ENCODE results near the gene OBP2A. TPM values are rescaled to one million over a fixed set of nuclear protein-coding genes. Genes with fewer than 3 reads are reported as not detected.

Gene OBP2A
- total and polyA plus RNA-seq, 2 donors (not counting 3 experiments of a cell fraction or from before 2014, with no cell fraction given), result not detected

DNA sequence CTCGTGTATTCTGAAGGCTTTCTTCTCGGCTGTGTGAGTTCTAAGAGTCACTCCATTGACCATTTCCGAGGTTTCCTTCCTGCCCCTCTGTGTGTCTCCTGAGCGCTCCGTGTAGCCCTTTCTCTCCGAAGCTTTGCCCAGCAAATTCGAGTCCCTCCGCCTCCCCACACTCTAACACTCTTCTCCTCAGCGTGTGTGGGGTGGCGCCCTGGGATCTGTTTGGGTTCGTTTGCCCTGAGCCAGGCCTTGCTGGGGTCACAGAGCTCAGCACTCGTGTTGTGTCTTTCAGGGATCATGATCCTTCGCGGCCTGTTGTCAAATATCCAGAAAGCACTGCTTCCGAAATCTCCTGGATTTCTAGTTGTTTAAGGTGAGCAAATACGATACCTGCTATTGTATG lies 10.0 kb downstream of the OBP2A start:
- no peaks in the 10 kb centered on the region for H3K27me3 ChIP-seq (ENCODE audit: control insufficient read depth in 2 of 2, insufficient read depth in 2 of 2, low read length in 2 of 2)
- BruUV-seq (replicated peaks), result no TSS peak
- no peak overlapping the region for H3K9ac ChIP-seq (replicated peaks; ENCODE audit: extremely low read depth, insufficient read depth, low read length)
- H3K4me2 ChIP-seq (ENCODE audit: insufficient read depth, low read length), result no peak overlapping the region
- FAIRE-seq (no peak), DNase-seq (ENCODE audit: low read depth, low spot score) (no peak)
- POLR2A ChIA-PET, result no interaction called here
- no peaks in the 10 kb centered on the region for H3K9me3 ChIP-seq (replicated peaks; ENCODE audit: control insufficient read depth, insufficient read depth, low read length)
- intact Hi-C loops (cut with micrococcal nuclease), result no loop called here
- CTCF ChIA-PET, result interaction anchor here (2.4 kb wide), 1 partner anchor 10 kb away, joined by 8 read pairs; no protein-coding TSS in a partner anchor
- no peak overlapping the region for H2AFZ ChIP-seq (ENCODE audit: low read depth, low read length)
- no peaks in the 10 kb centered on the region for H3K4me1 ChIP-seq (ENCODE audit: control insufficient read depth, extremely low read depth, insufficient read depth, low read length)
- H3K36me3 ChIP-seq (ENCODE audit: control insufficient read depth in 2 of 2, extremely low read depth in 1 of 2, insufficient read depth in 2 of 2, low read length in 2 of 2), result no peaks in the 10 kb centered on the region
- TF ChIP-seq, protein P1, sequence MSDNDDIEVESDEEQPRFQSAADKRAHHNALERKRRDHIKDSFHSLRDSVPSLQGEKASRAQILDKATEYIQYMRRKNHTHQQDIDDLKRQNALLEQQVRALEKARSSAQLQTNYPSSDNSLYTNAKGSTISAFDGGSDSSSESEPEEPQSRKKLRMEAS (IDR thresholded peaks at IDR 0.05; ENCODE audit: insufficient read depth, insufficient read length), result no peak
- TF ChIP-seq GATA2 (IDR thresholded peaks at IDR 0.05; ENCODE audit: insufficient read depth, insufficient read length, low read depth, low read length), result no peak
- no peak for TF ChIP-seq MYC (IDR thresholded peaks at IDR 0.05; ENCODE audit: low read depth, low read length)
- TF ChIP-seq, protein P2, sequence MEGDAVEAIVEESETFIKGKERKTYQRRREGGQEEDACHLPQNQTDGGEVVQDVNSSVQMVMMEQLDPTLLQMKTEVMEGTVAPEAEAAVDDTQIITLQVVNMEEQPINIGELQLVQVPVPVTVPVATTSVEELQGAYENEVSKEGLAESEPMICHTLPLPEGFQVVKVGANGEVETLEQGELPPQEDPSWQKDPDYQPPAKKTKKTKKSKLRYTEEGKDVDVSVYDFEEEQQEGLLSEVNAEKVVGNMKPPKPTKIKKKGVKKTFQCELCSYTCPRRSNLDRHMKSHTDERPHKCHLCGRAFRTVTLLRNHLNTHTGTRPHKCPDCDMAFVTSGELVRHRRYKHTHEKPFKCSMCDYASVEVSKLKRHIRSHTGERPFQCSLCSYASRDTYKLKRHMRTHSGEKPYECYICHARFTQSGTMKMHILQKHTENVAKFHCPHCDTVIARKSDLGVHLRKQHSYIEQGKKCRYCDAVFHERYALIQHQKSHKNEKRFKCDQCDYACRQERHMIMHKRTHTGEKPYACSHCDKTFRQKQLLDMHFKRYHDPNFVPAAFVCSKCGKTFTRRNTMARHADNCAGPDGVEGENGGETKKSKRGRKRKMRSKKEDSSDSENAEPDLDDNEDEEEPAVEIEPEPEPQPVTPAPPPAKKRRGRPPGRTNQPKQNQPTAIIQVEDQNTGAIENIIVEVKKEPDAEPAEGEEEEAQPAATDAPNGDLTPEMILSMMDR (IDR thresholded peaks at IDR 0.05; ENCODE audit: extremely low read depth in 1 of 2, insufficient read depth in 1 of 2, low read depth in 1 of 2, low read length in 2 of 2), result no peak
- no peak for TF ChIP-seq EZH2 (IDR thresholded peaks at IDR 0.05; ENCODE audit: borderline replicate concordance, low read depth, low read length, severe bottlenecking)
- TF ChIP-seq FOS (IDR thresholded peaks at IDR 0.05; ENCODE audit: borderline replicate concordance, insufficient read depth, low read length), result no peak
- TF ChIP-seq POLR2AphosphoS5 (IDR thresholded peaks at IDR 0.05; ENCODE audit: insufficient read depth, low read depth, low read length), result no peak
- TF ChIP-seq JUN (IDR thresholded peaks at IDR 0.05; ENCODE audit: borderline replicate concordance, insufficient read depth, insufficient read length, low read depth), result no peak
- TF ChIP-seq POLR2A (IDR thresholded peaks at IDR 0.05; ENCODE audit: low read depth, low read length), result no peak
- dilution Hi-C loops (cut with MboI; ENCODE audit: extremely low pct_ligation_motif_present, low sequenced_read_pairs), result no loop called here
- H3K9me1 ChIP-seq (replicated peaks; ENCODE audit: control insufficient read depth, extremely low read depth, insufficient read depth, low read length), result no peaks in the 10 kb centered on the region
- H4K20me1 ChIP-seq (replicated peaks; ENCODE audit: control insufficient read depth, extremely low read depth, insufficient read depth, low read length), result no peaks in the 10 kb centered on the region
- H3K4me3 ChIP-seq (replicated peaks in 1 of 3; ENCODE audit: insufficient read depth in 1 of 3, low read depth in 1 of 3, low read length in 3 of 3), result no peak overlapping the region
- no peak overlapping the region for H3K27ac ChIP-seq (ENCODE audit: insufficient read depth, low read depth, low read length)
- no peaks in the 10 kb centered on the region for H3K79me2 ChIP-seq (ENCODE audit: control insufficient read depth, insufficient read depth, low read length)
